ENCODE measurements around the gene CGB7. TPM values are rescaled to one million over a fixed set of nuclear protein-coding genes. Genes with fewer than 3 reads are reported as not detected.

CGB7 gene
- total RNA-seq, 4 donors from 2014 or later: not detected

- DNase-seq: no peak
- Histone ChIP-seq H3K36me3 (no peaks in the 10 kb centered on the region), H3K27me3 (no peaks in the 10 kb centered on the region), H3K4me1 (no peaks in the 10 kb centered on the region), H3K27ac (no peak within 1 kb of the TSS), H3K4me3 (no peak within 1 kb of the TSS), H3K9me3 (no peaks in the 10 kb centered on the region)
- intact Hi-C loops (cut with DNase I; ENCODE audit: low total_unique reads): no loop called here
- TF ChIP-seq, protein P1, sequence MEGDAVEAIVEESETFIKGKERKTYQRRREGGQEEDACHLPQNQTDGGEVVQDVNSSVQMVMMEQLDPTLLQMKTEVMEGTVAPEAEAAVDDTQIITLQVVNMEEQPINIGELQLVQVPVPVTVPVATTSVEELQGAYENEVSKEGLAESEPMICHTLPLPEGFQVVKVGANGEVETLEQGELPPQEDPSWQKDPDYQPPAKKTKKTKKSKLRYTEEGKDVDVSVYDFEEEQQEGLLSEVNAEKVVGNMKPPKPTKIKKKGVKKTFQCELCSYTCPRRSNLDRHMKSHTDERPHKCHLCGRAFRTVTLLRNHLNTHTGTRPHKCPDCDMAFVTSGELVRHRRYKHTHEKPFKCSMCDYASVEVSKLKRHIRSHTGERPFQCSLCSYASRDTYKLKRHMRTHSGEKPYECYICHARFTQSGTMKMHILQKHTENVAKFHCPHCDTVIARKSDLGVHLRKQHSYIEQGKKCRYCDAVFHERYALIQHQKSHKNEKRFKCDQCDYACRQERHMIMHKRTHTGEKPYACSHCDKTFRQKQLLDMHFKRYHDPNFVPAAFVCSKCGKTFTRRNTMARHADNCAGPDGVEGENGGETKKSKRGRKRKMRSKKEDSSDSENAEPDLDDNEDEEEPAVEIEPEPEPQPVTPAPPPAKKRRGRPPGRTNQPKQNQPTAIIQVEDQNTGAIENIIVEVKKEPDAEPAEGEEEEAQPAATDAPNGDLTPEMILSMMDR (IDR thresholded peaks at IDR 0.05): no peak
- TF ChIP-seq POLR2A (IDR thresholded peaks at IDR 0.05): no peak
Measured at GRCh38 chr19:49064768-49065611, 7.4 kb upstream of the CGB7 start, which contains the start of gene NTF4. NTF4 (minus strand) TSS chr19:49064818; CDS start chr19:49061997, 2,821 bp downstream.

- no peak overlapping the region for H3K27ac ChIP-seq
- intact Hi-C loops (cut with DNase I; ENCODE audit: low total_unique reads): no loop called here
- H3K9me3 ChIP-seq: no peaks in the 10 kb centered on the region
- TF ChIP-seq, protein P1 (IDR thresholded peaks at IDR 0.05): no peak
- no peak for TF ChIP-seq POLR2A (IDR thresholded peaks at IDR 0.05)
- no peaks in the 10 kb centered on the region for H3K27me3 ChIP-seq
- DNase-seq: no peak
- no peaks in the 10 kb centered on the region for H3K36me3 ChIP-seq
- no peak overlapping the region for H3K4me3 ChIP-seq
- no peaks in the 10 kb centered on the region for H3K4me1 ChIP-seq
Measured at GRCh38 chr19:49064029-49064629, 6.6 kb upstream of the CGB7 start.

DNA sequence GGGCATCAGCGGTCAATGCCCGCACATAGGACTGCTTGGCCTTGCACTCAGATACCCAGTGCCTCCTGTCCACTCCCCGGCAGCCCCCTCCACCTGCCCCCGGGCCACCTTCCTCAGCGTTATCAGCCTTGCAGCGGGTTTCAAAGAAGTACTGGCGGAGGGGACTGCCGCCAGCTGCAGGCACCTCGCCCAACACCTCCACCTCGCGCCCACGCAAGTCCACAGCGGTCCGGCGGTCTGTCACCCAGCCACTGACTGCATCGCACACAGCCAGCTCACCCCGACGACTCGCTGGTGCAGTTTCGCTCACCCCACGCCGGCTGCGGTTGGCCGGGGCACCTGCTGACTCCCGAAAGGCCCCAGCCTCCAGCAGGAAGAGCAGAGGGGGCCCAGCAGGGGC is 3.9 kb upstream of the CGB7 start:
- intact Hi-C loops (cut with DNase I; ENCODE audit: low total_unique reads): no loop called here
- Histone ChIP-seq H3K9me3 (no peaks in the 10 kb centered on the region), H3K27me3 (no peaks in the 10 kb centered on the region), H3K4me3 (no peak overlapping the region), H3K36me3 (no peaks in the 10 kb centered on the region), H3K27ac (no peak overlapping the region), H3K4me1 (peaks cover 0 to 5% of the 10 kb centered on the region in 2 donors)
- DNase-seq: no peak
- TF ChIP-seq, protein P1 (IDR thresholded peaks at IDR 0.05): no peak
- TF ChIP-seq POLR2A (IDR thresholded peaks at IDR 0.05): no peak

DNA sequence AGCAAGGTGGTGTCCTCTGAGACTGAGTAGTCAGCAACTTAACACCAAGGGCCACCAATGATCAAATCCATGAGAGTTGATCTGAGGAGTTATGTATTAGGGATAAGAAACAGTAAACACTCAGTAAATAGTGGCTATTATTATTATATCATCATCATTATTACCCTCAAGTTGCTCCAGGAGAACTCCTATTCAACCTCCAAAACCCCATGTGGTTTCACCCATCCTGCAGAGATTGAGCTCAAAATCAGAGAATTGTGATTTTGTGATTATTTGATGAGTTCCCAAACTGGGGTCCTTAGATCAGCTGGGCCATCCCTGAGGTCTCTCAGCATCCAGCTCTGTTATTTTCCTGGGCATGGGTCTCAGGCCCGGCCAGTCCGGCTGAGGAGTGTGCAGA is 3.5 kb upstream of the CGB7 start:
- Histone ChIP-seq H3K36me3 (no peaks in the 10 kb centered on the region), H3K27me3 (no peaks in the 10 kb centered on the region), H3K4me1 (peaks cover 0 to 5% of the 10 kb centered on the region in 2 donors), H3K9me3 (no peaks in the 10 kb centered on the region), H3K4me3 (no peak overlapping the region), H3K27ac (no peak overlapping the region)
- no peak for TF ChIP-seq POLR2A (IDR thresholded peaks at IDR 0.05)
- TF ChIP-seq, protein P1 (IDR thresholded peaks at IDR 0.05): no peak
- intact Hi-C loops (cut with DNase I; ENCODE audit: low total_unique reads): no loop called here
- no peak for DNase-seq

- H3K27me3 ChIP-seq: no peaks in the 10 kb centered on the region
- intact Hi-C loops (cut with DNase I; ENCODE audit: low total_unique reads): no loop called here
Measured at GRCh38 chr19:49059053-49059452, 1.5 kb upstream of the CGB7 start.

More at GRCh38 chr19:49059053-49059452, 1.5 kb upstream of the CGB7 start:
- H3K4me1 ChIP-seq: peaks cover 0 to 5% of the 10 kb centered on the region in 2 donors
- no peak overlapping the region for H3K27ac ChIP-seq
- no peak for TF ChIP-seq POLR2A (IDR thresholded peaks at IDR 0.05)
- TF ChIP-seq, protein P1 (IDR thresholded peaks at IDR 0.05): no peak
- no peak overlapping the region for H3K4me3 ChIP-seq
- no peaks in the 10 kb centered on the region for H3K36me3 ChIP-seq
- H3K9me3 ChIP-seq: no peaks in the 10 kb centered on the region
- DNase-seq: no peak
